HG03135 (cell line): ENCODE measurements around the gene ST8SIA3.

Experiments used
- ATAC-seq: cut with Tn5 transposase; IDR thresholded peaks from one replicate; pipeline ENCODE4 v1.9.1; 2021; ENCODE audit warnings: mild to moderate bottlenecking, moderate library complexity; ENCODE audit not compliant: unreplicated experiment

Gene ST8SIA3

GRCh38 chr18:57352271-57352701 is at the start of gene ST8SIA3:
Gene ST8SIA3 (plus strand): TSS chr18:57352557. CDS start chr18:57352847, 290 bp downstream.
- ATAC-seq = no peak

GRCh38 chr18:57311472-57311871 is 40.9 kb upstream of the ST8SIA3 start:
- no peak for ATAC-seq

GRCh38 chr18:57312346-57313144 is 39.8 kb upstream of the ST8SIA3 start:
- ATAC-seq = no peak

GRCh38 chr18:57320603-57321002 is 31.8 kb upstream of the ST8SIA3 start:
- ATAC-seq = no peak

GRCh38 chr18:57325491-57326166 is 26.7 kb upstream of the ST8SIA3 start:
- ATAC-seq = no peak

- no peak for ATAC-seq
Observed at GRCh38 chr18:57326718-57327323, 25.5 kb upstream of the ST8SIA3 start.

- no peak for ATAC-seq
Observed at GRCh38 chr18:57328665-57329064, 23.7 kb upstream of the ST8SIA3 start.

- ATAC-seq = no peak
Observed at GRCh38 chr18:57329856-57330255, 22.5 kb upstream of the ST8SIA3 start.

GRCh38 chr18:57331718-57332117 is 20.6 kb upstream of the ST8SIA3 start:
- ATAC-seq = no peak

GRCh38 chr18:57333940-57334339 is 18.4 kb upstream of the ST8SIA3 start:
- ATAC-seq = no peak

- no peak for ATAC-seq
Observed at GRCh38 chr18:57334383-57334782, 18.0 kb upstream of the ST8SIA3 start.

GRCh38 chr18:57336343-57336742 is 16.0 kb upstream of the ST8SIA3 start:
- no peak for ATAC-seq

GRCh38 chr18:57337890-57338289 is 14.5 kb upstream of the ST8SIA3 start:
- ATAC-seq = no peak

GRCh38 chr18:57343833-57344232 is 8.5 kb upstream of the ST8SIA3 start:
- no peak for ATAC-seq

- no peak for ATAC-seq
Observed at GRCh38 chr18:57346876-57347275, 5.5 kb upstream of the ST8SIA3 start.

- ATAC-seq = no peak
Observed at GRCh38 chr18:57347784-57348183, 4.6 kb upstream of the ST8SIA3 start.

- no peak for ATAC-seq
Observed at GRCh38 chr18:57352761-57353136, 392 bp downstream of the ST8SIA3 start.

GRCh38 chr18:57353137-57353939 is 981 bp downstream of the ST8SIA3 start:
- ATAC-seq = no peak

GRCh38 chr18:57353940-57354461 is 1.6 kb downstream of the ST8SIA3 start:
- ATAC-seq = no peak

GRCh38 chr18:57359433-57359832 is 7.1 kb downstream of the ST8SIA3 start:
- ATAC-seq = no peak

- no peak for ATAC-seq
Observed at GRCh38 chr18:57362714-57363113, 10.4 kb downstream of the ST8SIA3 start.
